Psoas muscle (tissue), 8 donors: ENCODE data around the gene PIPOX. TPM values are rescaled to one million over a fixed set of nuclear protein-coding genes. Genes with fewer than 3 reads are reported as not detected.

Experiments used
- ATAC-seq, 4 donors: fragments of 200-7000 bp; cut with Tn5 transposase; one replicate each; pipeline ENCODE4 v1.9.1; 2020; ENCODE audit warnings: moderate library complexity in 3 of 4, mild to moderate bottlenecking in 2 of 4
- DNase-seq, 2 donors: peaks; one replicate each; pipeline ENCODE4 v3.0.0-alpha.2; 2020
- H3K27ac ChIP-seq: fragments of 200-600 bp; one replicate; pipeline ENCODE4 v1.8.0; 2022
- H3K27me3 ChIP-seq, 3 donors: fragments of 200-600 bp in 1 of 3; one replicate each; pipeline versions ENCODE4 v1.6.1 to v1.8.0; 2013 to 2022; ENCODE audit warnings: low read length in 2 of 3, mild to moderate bottlenecking in 2 of 3, moderate library complexity in 1 of 3; ENCODE audit not compliant: insufficient read depth in 3 of 3
- H3K36me3 ChIP-seq, 2 donors: fragments of 200-600 bp in 1 of 2; one replicate each; pipeline versions ENCODE4 v1.6.1 to v1.8.0; 2013 to 2022; ENCODE audit warnings: low read depth in 1 of 2, mild to moderate bottlenecking in 1 of 2, moderate library complexity in 1 of 2; ENCODE audit not compliant: insufficient read depth in 1 of 2
- H3K4me1 ChIP-seq: fragments of 200-600 bp; one replicate; pipeline ENCODE4 v1.8.0; 2022
- H3K4me3 ChIP-seq: fragments of 200-600 bp; one replicate; pipeline ENCODE4 v1.8.0; 2022; ENCODE audit warnings: mild to moderate bottlenecking
- H3K9me3 ChIP-seq: fragments of 200-600 bp; one replicate; pipeline ENCODE4 v1.8.0; 2022
- CTCF ChIP-seq: fragments of 200-600 bp; IDR thresholded peaks from one replicate; pipeline ENCODE4 v1.8.0; 2022; ENCODE audit warnings: antibody characterized with exemption
- WGBS, 3 donors: extraction: QIAGEN DNeasy Blood & Tissue Kit; methylation state at CpG; one replicate each; pipeline versions ENCODE4 v1.1.6 to v1.1.7; 2013; 5-methylcytosine and 5-hydroxymethylcytosine counted together
- intact Hi-C, 2 donors: fragments of 100-400 bp; cut with DNase I; formaldehyde crosslinking; loops; one replicate each; pipeline versions ENCODE4 v1.11.0 to v1.14.2; 2022
- polyA plus RNA-seq, 3 donors: library from polyadenylated mRNA; stranded (reverse); fragments of 200-250 nt; gene quantifications; one replicate each; pipeline ENCODE4 v1.2.3, GENCODE V29; 2013
- total RNA-seq, 4 donors: library from RNA; stranded (reverse); fragmentation: NEBNext Ultra II Directional in 2 of 4; extraction: Animal tissue kit (Norgen Biotek cat#: 25700) in 2 of 4; gene quantifications; one replicate each; pipeline versions ENCODE4 v1.2.1 to v1.2.4, GENCODE V29; 2021 to 2023
- donor health status: healthy with polysubstance abuse.
- donor health status: DM: no; HTN: no; CAD: no; lungs with moderate emphysema.
- donor health status: Bipolar disorder and iron deficiency.
- donor health status: healthy.
- donor health status: DM: yes; HTN: yes; CAD: no.
- donor health status: DM: no; HTN: no; CAD: no.
- donor health status: DM: no; HTN: no; CAD: no.
- donor health status: DM: yes; HTN: yes; CAD: no.

The PIPOX gene
- total and polyA plus RNA-seq, 7 donors = 0.17 to 3.6 (median 0.63) TPM; not detected in 1

DNA sequence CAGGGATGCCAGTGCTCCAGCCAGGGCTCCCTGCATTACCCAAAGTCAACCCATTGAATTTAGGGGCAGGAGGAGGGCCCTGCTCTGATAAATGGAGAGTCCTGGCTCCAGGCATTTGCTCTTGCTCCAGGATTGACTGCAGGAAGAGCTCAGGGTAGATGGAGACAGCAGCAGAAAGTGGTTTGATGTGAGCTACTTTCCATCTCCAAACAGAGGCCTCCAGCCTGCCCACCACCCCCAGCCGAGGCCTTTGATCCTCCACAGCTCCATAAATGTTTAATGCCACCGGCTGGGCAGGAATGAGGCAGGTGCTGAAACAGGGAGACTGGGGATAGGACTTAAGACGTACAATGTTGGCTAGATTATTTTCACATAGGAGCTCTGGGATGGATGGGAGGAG lies 32.8 kb upstream of the PIPOX start:
- Histone ChIP-seq H3K27me3 (peaks cover 2 to 35% (median 3%) of the 10 kb centered on the region in 3 donors), H3K4me1 (no peaks in the 10 kb centered on the region), H3K4me3 (no peak overlapping the region), H3K27ac (no peak overlapping the region), H3K9me3 (no peaks in the 10 kb centered on the region), H3K36me3 (no peaks in the 10 kb centered on the region)
- 15 to 22% (median 17%) methylated on average over 3 of the region's 3 CpGs for WGBS, 3 donors
- intact Hi-C loops = no loop called here
- no peak for DNase-seq
- no peak for TF ChIP-seq CTCF
- no peak for ATAC-seq

- H3K4me3 ChIP-seq = no peak overlapping the region
- no peaks in the 10 kb centered on the region for H3K9me3 ChIP-seq
- no peak for TF ChIP-seq CTCF
- WGBS, 3 donors = 62 to 64% (median 63%) methylated on average over 7 of the region's 7 CpGs
- intact Hi-C loops = no loop called here
- no peaks in the 10 kb centered on the region for H3K36me3 ChIP-seq
- ATAC-seq (no peak), DNase-seq (no peak)
- no peak overlapping the region for H3K27ac ChIP-seq
- H3K27me3 ChIP-seq = peaks cover 2 to 30% (median 3%) of the 10 kb centered on the region in 3 donors
- no peaks in the 10 kb centered on the region for H3K4me1 ChIP-seq
Observed at GRCh38 chr17:29010586-29010985, 32.4 kb upstream of the PIPOX start.

- intact Hi-C loops = no loop called here
- H3K4me1 ChIP-seq = no peaks in the 10 kb centered on the region
- 70 to 83% (median 74%) methylated on average over 1 of the region's 1 CpG for WGBS, 3 donors
- H3K27ac ChIP-seq = no peak overlapping the region
- H3K27me3 ChIP-seq = peaks cover 0 to 20% (median 7%) of the 10 kb centered on the region in 3 donors
- ATAC-seq (no peak), DNase-seq (no peak)
- no peak overlapping the region for H3K4me3 ChIP-seq
- no peaks in the 10 kb centered on the region for H3K9me3 ChIP-seq
- no peaks in the 10 kb centered on the region for H3K36me3 ChIP-seq
- TF ChIP-seq CTCF = no peak
Observed at GRCh38 chr17:29012535-29012934, 30.4 kb upstream of the PIPOX start.

DNA sequence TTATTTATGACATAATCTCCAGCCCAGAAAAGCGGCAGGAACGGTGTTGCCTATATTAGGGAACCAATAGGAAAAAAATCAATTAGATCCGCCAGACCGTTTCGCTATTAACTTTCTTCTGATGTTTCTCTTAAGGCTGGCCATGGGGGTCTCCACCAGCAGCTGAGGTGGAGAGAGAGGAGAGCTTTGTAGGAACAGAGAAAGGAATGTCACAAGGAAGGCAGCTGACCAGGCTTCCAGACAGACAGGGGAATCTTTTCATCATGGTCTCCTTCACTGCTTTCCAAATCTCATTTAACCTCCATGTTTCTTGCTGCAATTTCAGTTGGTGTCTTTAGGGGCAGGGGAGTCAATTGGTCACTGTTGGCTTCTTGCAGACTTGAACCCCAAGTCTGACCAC lies 28.2 kb upstream of the PIPOX start:
- ATAC-seq = no peak
- Histone ChIP-seq H3K36me3 (no peaks in the 10 kb centered on the region), H3K9me3 (no peaks in the 10 kb centered on the region), H3K27me3 (peaks cover 0 to 31% (median 12%) of the 10 kb centered on the region in 3 donors), H3K4me1 (no peaks in the 10 kb centered on the region), H3K27ac (no peak overlapping the region), H3K4me3 (no peak overlapping the region)
- intact Hi-C loops = no loop called here
- TF ChIP-seq CTCF = no peak
- 29 to 42% (median 39%) methylated on average over 5 of the region's 5 CpGs for WGBS, 3 donors
- no peak for DNase-seq
